H1 (cell line): ENCODE data around the gene VSX2. TPM values are rescaled to one million over a fixed set of nuclear protein-coding genes. Genes with fewer than 3 reads are reported as not detected.

ENCODE experiments used
- CTCF ChIA-PET: fragments of 300-600 bp; sonication (Branson Sonifier 250); formaldehyde crosslinking; loops from one replicate; lab custom pipeline; 2021; ENCODE audit not compliant: partially characterized antibody; lab: Charles Lee
- POLR2A ChIA-PET: fragments of 300-600 bp; sonication (Branson Sonifier 250); formaldehyde crosslinking; loops from one replicate; lab custom pipeline; 2021; ENCODE audit warnings: inconsistent platforms; ENCODE audit not compliant: partially characterized antibody; lab: Charles Lee
- DNase-seq, 2 experiments: peaks; one replicate each; pipeline versions ENCODE4 v3.0.0 to v3.0.0-alpha.2; 2010 to 2022; ENCODE audit warnings: low spot score in 2 of 2, low read depth in 1 of 2, mixed read lengths in 1 of 2
- FAIRE-seq: peaks from 2 replicates; lab custom pipeline; 2011; peaks lifted over from hg19 to GRCh38; lab: Jason Lieb, UNC
- H2AFZ ChIP-seq: 2 replicates; pipeline ENCODE4 v1.8.1; 2012; ENCODE audit warnings: low read length, inconsistent platforms
- H2AK5ac ChIP-seq: 2 replicates; pipeline ENCODE4 v1.6.1; 2013; ENCODE audit warnings: low read depth, low read length
- H2BK120ac ChIP-seq: replicated peaks from 2 replicates; pipeline ENCODE3; 2013; ENCODE audit warnings: low read depth, low read length, inconsistent platforms
- H2BK12ac ChIP-seq: 2 replicates; pipeline ENCODE4 v1.6.1; 2013; ENCODE audit warnings: low read depth, low read length
- H2BK15ac ChIP-seq: 2 replicates; pipeline ENCODE4 v1.6.1; 2013; ENCODE audit warnings: low read length
- H2BK20ac ChIP-seq: 2 replicates; pipeline ENCODE4 v1.6.1; 2013; ENCODE audit warnings: low read length
- H2BK5ac ChIP-seq: 2 replicates; pipeline ENCODE4 v1.6.1; 2013; ENCODE audit warnings: low read depth, low read length
- H3K14ac ChIP-seq: 2 replicates; pipeline ENCODE4 v1.6.1; 2013; ENCODE audit warnings: inconsistent platforms; ENCODE audit not compliant: insufficient read length
- H3K18ac ChIP-seq: 2 replicates; pipeline ENCODE4 v1.6.1; 2013; ENCODE audit warnings: low read length; ENCODE audit errors: extremely low read depth
- H3K23ac ChIP-seq: 2 replicates; pipeline ENCODE4 v1.6.1; 2013; ENCODE audit warnings: inconsistent platforms; ENCODE audit not compliant: insufficient read length
- H3K23me2 ChIP-seq: 2 replicates; pipeline ENCODE4 v1.6.1; 2013; ENCODE audit warnings: low read depth, low read length
- H3K27ac ChIP-seq: 2 replicates; pipeline ENCODE4 v1.6.1; 2011; ENCODE audit warnings: low read depth, low read length, inconsistent platforms
- H3K27me3 ChIP-seq, 4 experiments: replicated peaks in 1 of 4; 1 replicate in 1 of 4; 2 replicates in 3 of 4; pipeline versions ENCODE4 v1.6.1 to v1.8.1; 2011 to 2013; ENCODE audit warnings: low read length in 3 of 4, mild to moderate bottlenecking in 3 of 4, inconsistent platforms in 2 of 4, mixed read lengths in 2 of 4, moderate library complexity in 1 of 4; ENCODE audit not compliant: control insufficient read depth in 3 of 4, insufficient read depth in 3 of 4; ENCODE audit errors: extremely low read depth in 1 of 4
- H3K36me3 ChIP-seq, 4 experiments: 2 replicates each; pipeline versions ENCODE4 v1.6.1 to v1.8.1; 2011 to 2013; ENCODE audit warnings: mild to moderate bottlenecking in 4 of 4, low read length in 3 of 4, moderate library complexity in 2 of 4, control low read depth in 1 of 4, inconsistent platforms in 1 of 4; ENCODE audit not compliant: insufficient read depth in 4 of 4, control insufficient read depth in 2 of 4
- H3K4ac ChIP-seq: replicated peaks from 2 replicates; pipeline ENCODE3; 2013; ENCODE audit warnings: low read length, low read depth, mixed read lengths, inconsistent platforms; ENCODE audit not compliant: insufficient read length
- H3K4me1 ChIP-seq, 4 experiments: replicated peaks in 1 of 4; 1 replicate in 1 of 4; 2 replicates in 3 of 4; pipeline versions ENCODE4 v1.6.1 to v1.8.1; 2011 to 2013; ENCODE audit warnings: low read length in 3 of 4, inconsistent platforms in 2 of 4, mixed read lengths in 1 of 4; ENCODE audit not compliant: insufficient read depth in 4 of 4, control insufficient read depth in 3 of 4
- H3K4me2 ChIP-seq, 2 experiments: 2 replicates each; pipeline versions ENCODE4 v1.6.1 to v1.8.1; 2011 to 2013; ENCODE audit warnings: low read depth in 2 of 2, low read length in 2 of 2, control low read depth in 1 of 2, inconsistent platforms in 1 of 2, mild to moderate bottlenecking in 1 of 2; ENCODE audit not compliant: insufficient read depth in 1 of 2
- H3K4me3 ChIP-seq, 4 experiments: fragments of 200-600, 300-600 bp in 1 of 4; sonication (generic), shearing (Covaris generic), sonication (Bioruptor Twin) in 1 of 4; 2 replicates each; pipeline versions ENCODE4 v1.5.1 to v1.8.1; 2011 to 2016; ENCODE audit warnings: low read length in 4 of 4, low read depth in 3 of 4, control low read depth in 2 of 4, inconsistent platforms in 2 of 4, mild to moderate bottlenecking in 2 of 4, mixed read lengths in 1 of 4, moderate library complexity in 1 of 4; ENCODE audit not compliant: insufficient read depth in 2 of 4; ENCODE audit errors: extremely low read depth in 1 of 4
- H3K56ac ChIP-seq: replicated peaks from 2 replicates; pipeline ENCODE3; 2013; ENCODE audit warnings: low read depth, mild to moderate bottlenecking, mixed read lengths, low read length, inconsistent platforms; ENCODE audit not compliant: insufficient read length
- H3K79me1 ChIP-seq: 2 replicates; pipeline ENCODE4 v1.6.1; 2013; ENCODE audit warnings: low read depth, low read length, control low read depth
- H3K79me2 ChIP-seq, 2 experiments: 2 replicates each; pipeline versions ENCODE4 v1.6.1 to v1.8.1; 2012 to 2013; ENCODE audit warnings: low read length in 2 of 2, mild to moderate bottlenecking in 2 of 2, inconsistent platforms in 1 of 2; ENCODE audit not compliant: insufficient read depth in 2 of 2, control insufficient read depth in 1 of 2
- H3K9ac ChIP-seq, 4 experiments: replicated peaks in 1 of 4; 1 replicate in 1 of 4; 2 replicates in 3 of 4; pipeline versions ENCODE4 v1.6.1 to v1.8.1; 2011 to 2013; ENCODE audit warnings: low read depth in 3 of 4, low read length in 3 of 4, control low read depth in 2 of 4, mild to moderate bottlenecking in 2 of 4, moderate library complexity in 2 of 4, inconsistent platforms in 1 of 4; ENCODE audit errors: extremely low read depth in 1 of 4
- H3K9me3 ChIP-seq, 2 experiments: 2 replicates each; pipeline versions ENCODE4 v1.6.1 to v1.8.1; 2012 to 2013; ENCODE audit warnings: mild to moderate bottlenecking in 2 of 2, moderate library complexity in 2 of 2, control low read depth in 1 of 2, inconsistent platforms in 1 of 2, low read depth in 1 of 2, low read length in 1 of 2, mixed read lengths in 1 of 2; ENCODE audit not compliant: insufficient read depth in 2 of 2
- H4K20me1 ChIP-seq, 2 experiments: replicated peaks in 1 of 2; 2 replicates each; pipeline versions ENCODE3 to v1.8.1; 2011 to 2013; ENCODE audit warnings: inconsistent platforms in 2 of 2, low read length in 2 of 2, mild to moderate bottlenecking in 1 of 2; ENCODE audit not compliant: insufficient read depth in 2 of 2, control insufficient read depth in 1 of 2
- H4K5ac ChIP-seq: 2 replicates; pipeline ENCODE4 v1.6.1; 2013; ENCODE audit warnings: low read length, low read depth, mixed read lengths, inconsistent platforms; ENCODE audit not compliant: insufficient read length
- H4K8ac ChIP-seq: 2 replicates; pipeline ENCODE4 v1.8.0; 2013; ENCODE audit warnings: mild to moderate bottlenecking, moderate library complexity, low read length, inconsistent platforms; ENCODE audit not compliant: insufficient read depth; ENCODE audit errors: extremely low read depth
- H4K91ac ChIP-seq: replicated peaks from 2 replicates; pipeline ENCODE3; 2013; ENCODE audit warnings: low read length, mixed read lengths, inconsistent platforms; ENCODE audit not compliant: insufficient read length
- ASH2L ChIP-seq: fragments of 200-600, 300-600 bp; sonication (generic); IDR thresholded peaks from one replicate; pipeline ENCODE4 v1.7.1; 2017; ENCODE audit warnings: low read length
- BRCA1 ChIP-seq: IDR thresholded peaks from 2 replicates; pipeline ENCODE4 v1.6.1; 2012; ENCODE audit warnings: low read depth, low read length, improper control_type of control experiment
- EP300 ChIP-seq, 2 experiments: IDR thresholded peaks; 1 replicate in 1 of 2; 2 replicates in 1 of 2; pipeline ENCODE4 v1.6.1; 2011 to 2012; ENCODE audit warnings: low read depth in 2 of 2, low read length in 2 of 2, mild to moderate bottlenecking in 2 of 2, borderline replicate concordance in 1 of 2, inconsistent platforms in 1 of 2, moderate library complexity in 1 of 2
- HDAC2 ChIP-seq, 2 experiments: fragments of 300-600 bp in 1 of 2; sonication (generic) in 1 of 2; IDR thresholded peaks; 2 replicates each; pipeline ENCODE4 v1.6.1; 2011 to 2012; ENCODE audit warnings: low read depth in 2 of 2, low read length in 2 of 2, mild to moderate bottlenecking in 2 of 2, moderate library complexity in 2 of 2, borderline replicate concordance in 1 of 2, inconsistent platforms in 1 of 2
- PHF8 ChIP-seq: fragments of 200-600 bp; sonication (generic); conservative IDR thresholded peaks from 2 replicates; pipeline ENCODE4 v1.7.1; 2012; ENCODE audit warnings: low read depth, mild to moderate bottlenecking, inconsistent platforms, low read length, moderate library complexity
- POLR2AphosphoS5 ChIP-seq: IDR thresholded peaks from 2 replicates; pipeline ENCODE4 v1.6.1; 2011; ENCODE audit warnings: low read depth, low read length
- RXRA ChIP-seq: IDR thresholded peaks from 2 replicates; pipeline ENCODE4 v1.6.1; 2011; ENCODE audit warnings: low read depth, mild to moderate bottlenecking, low read length, moderate library complexity; ENCODE audit not compliant: insufficient read depth
- SIRT6 ChIP-seq: IDR thresholded peaks from one replicate; pipeline ENCODE4 v1.7.1; 2012; ENCODE audit warnings: low read length, inconsistent platforms
- TAF7 ChIP-seq: optimal IDR thresholded peaks from 2 replicates; pipeline ENCODE3; 2011; ENCODE audit warnings: low read depth, mild to moderate bottlenecking, inconsistent platforms, low read length, moderate library complexity, borderline replicate concordance
- TEAD4 ChIP-seq: IDR thresholded peaks from 2 replicates; pipeline ENCODE4 v1.6.1; 2012; ENCODE audit warnings: low read depth, low read length, inconsistent platforms, mixed read lengths
- WGBS, 2 experiments: shearing (Covaris generic) in 1 of 2; methylation state at CpG; one replicate each; pipeline versions ENCODE4 v1.1.6 to v1.1.7; 2013 to 2015; ENCODE audit warnings: low lambda C conversion rate in 2 of 2, mixed read lengths in 2 of 2, inconsistent platforms in 1 of 2, low coverage in 1 of 2, missing lambda C conversion rate in 1 of 2; ENCODE audit not compliant: insufficient replicate concordance in 2 of 2, insufficient coverage in 1 of 2, insufficient read length in 1 of 2; ENCODE audit errors: extremely low coverage in 1 of 2, missing lambda C conversion rate in 1 of 2; 5-methylcytosine and 5-hydroxymethylcytosine counted together
- polyA plus RNA-seq, 7 experiments: library from polyadenylated mRNA; depleted of rRNA in 3 of 7; stranded (reverse) in 5 of 7; unstranded in 2 of 7; fragments of >200 nt in 5 of 7; fragments of 200-250 nt in 2 of 7; gene quantifications; 1 replicate in 5 of 7; 2 replicates in 1 of 7; 4 replicates in 1 of 7; pipeline versions ENCODE4 v1.2.1 to v1.2.3, GENCODE V29; 2011 to 2013; ENCODE audit warnings: missing spikeins in 2 of 7, mixed read lengths in 2 of 7
- total RNA-seq: library from RNA; stranded (reverse); fragmentation: NEBNext Ultra II Directional; extraction: Animal tissue kit (Norgen Biotek cat#: 25700); gene quantifications from 2 replicates; pipeline ENCODE4 v1.2.1, GENCODE V29; 2021

The VSX2 gene
- total and polyA plus RNA-seq, 2 of the 8 experiments (the other 6 are each of a cell fraction or from before 2014, with no cell fraction given) = 0.08 to 0.22 TPM

GRCh38 chr14:74220991-74221390 lies 18.3 kb upstream of the VSX2 start:
- no peak for FAIRE-seq
- Histone ChIP-seq H3K14ac (no peak overlapping the region), H3K36me3 (no peaks in the 10 kb centered on the region), H2BK5ac (no peak overlapping the region), H2BK20ac (no peak overlapping the region), H4K20me1 (peaks cover 0 to 3% of the 10 kb centered on the region in 2 experiments), H3K27ac (no peak overlapping the region), H2BK120ac (no peak overlapping the region), H3K9ac (no peak overlapping the region), H3K79me1 (no peaks in the 10 kb centered on the region), H3K27me3 (peaks cover 0 to 20% (median 13%) of the 10 kb centered on the region in 4 experiments; a peak in 6 of 7 replicates), H2AFZ (no peak overlapping the region), H3K56ac (no peak overlapping the region), H4K8ac (no peak overlapping the region), H3K9me3 (no peaks in the 10 kb centered on the region), H3K23ac (no peak overlapping the region), H2BK12ac (no peak overlapping the region), H3K18ac (no peak overlapping the region), H3K23me2 (no peaks in the 10 kb centered on the region), H3K4me3 (no peak overlapping the region), H3K4ac (no peak overlapping the region), H4K5ac (no peak overlapping the region), H3K4me2 (no peak overlapping the region), H2AK5ac (no peak overlapping the region), H3K4me1 (no peaks in the 10 kb centered on the region), H2BK15ac (no peak overlapping the region), H4K91ac (no peak overlapping the region), H3K79me2 (no peaks in the 10 kb centered on the region)
- TF ChIP-seq HDAC2 (IDR thresholded peaks at IDR 0.05; ENCODE audit: borderline replicate concordance in 1 of 2, low read depth in 2 of 2, low read length in 2 of 2) = no peak
- TF ChIP-seq SIRT6 = no peak
- no peak for TF ChIP-seq BRCA1
- no peak for TF ChIP-seq PHF8
- TF ChIP-seq EP300 (IDR thresholded peaks at IDR 0.05; ENCODE audit: borderline replicate concordance in 1 of 2, low read depth in 2 of 2, low read length in 2 of 2) = no peak
- no peak for TF ChIP-seq TEAD4
- TF ChIP-seq RXRA = no peak
- TF ChIP-seq POLR2AphosphoS5 = no peak
- TF ChIP-seq TAF7 = no peak
- no peak for TF ChIP-seq ASH2L
- DNase-seq = no peak
- WGBS, 2 experiments = 79% methylated on average over 6 of the region's 6 CpGs; no CpG with 5 or more reads in 1 of the 2 experiments
- ChIA-PET CTCF (interaction anchor here (0.6 to 6.5 kb wide), 10 partner anchors 12 to 109 kb away, joined by 3 to 127 read pairs (median 5); partner anchors contain the start of gene VSX2), POLR2A (interaction anchor here (1.0 kb wide), 1 partner anchor 10 kb away, joined by 4 read pairs; no protein-coding TSS in a partner anchor)
